ENCODE results near the gene GSG1L.

- TF ChIP-seq POLR2A (IDR thresholded peaks at IDR 0.05; ENCODE audit: low read depth, low read length) (no peak), POLR2AphosphoS5 (IDR thresholded peaks at IDR 0.05; ENCODE audit: low read depth, low read length) (no peak), POU2F2 (IDR thresholded peaks at IDR 0.05; ENCODE audit: low read depth, low read length) (no peak), TAF1 (IDR thresholded peaks at IDR 0.05; ENCODE audit: low read depth, low read length) (no peak), SPI1 (IDR thresholded peaks at IDR 0.05; ENCODE audit: low read depth, low read length) (no peak)
Measured at GRCh38 chr16:28052274-28053128, 11.0 kb downstream of the GSG1L start.
